Upper lobe of right lung (tissue), 1 donor: ENCODE data around the gene NHLRC4. TPM values are rescaled to one million over a fixed set of nuclear protein-coding genes. Genes with fewer than 3 reads are reported as not detected.
"Not testable (repeated sequence)": the region's sequence is repeated elsewhere in the genome, so short reads cannot be mapped to it uniquely, and the experiment has no call there.

Source experiments
- ATAC-seq: fragments of 200-7000 bp; cut with Tn5 transposase; one replicate; pipeline ENCODE4 v1.9.1; 2020; ENCODE audit warnings: mild to moderate bottlenecking, moderate library complexity
- DNase-seq: peaks from one replicate; pipeline ENCODE4 v3.0.0-alpha.2; 2020
- H3K27ac ChIP-seq: fragments of 200-600 bp; one replicate; pipeline ENCODE4 v1.8.0; 2022
- H3K27me3 ChIP-seq: fragments of 200-600 bp; one replicate; pipeline ENCODE4 v1.8.0; 2022; ENCODE audit warnings: mild to moderate bottlenecking
- H3K36me3 ChIP-seq: fragments of 200-600 bp; one replicate; pipeline ENCODE4 v1.8.0; 2022
- H3K4me1 ChIP-seq: fragments of 200-600 bp; one replicate; pipeline ENCODE4 v1.8.0; 2022
- H3K4me3 ChIP-seq: fragments of 200-600 bp; one replicate; pipeline ENCODE4 v1.8.0; 2022; ENCODE audit warnings: mild to moderate bottlenecking
- H3K9me3 ChIP-seq: fragments of 200-600 bp; one replicate; pipeline ENCODE4 v1.8.0; 2022
- intact Hi-C: fragments of 100-400 bp; cut with DNase I; formaldehyde crosslinking; loops from one replicate; pipeline ENCODE4 v1.11.0; 2022
- total RNA-seq: library from RNA; stranded (reverse); fragmentation: NEBNext Ultra II Directional; extraction: Animal tissue kit (Norgen Biotek cat#: 25700); gene quantifications from one replicate; pipeline ENCODE4 v1.2.1, GENCODE V29; 2021
- TF ChIP-seq, protein P1 (sequence below): fragments of 200-600 bp; IDR thresholded peaks from one replicate; pipeline ENCODE4 v1.8.0; 2022; ENCODE audit warnings: antibody characterized with exemption
- donor health status: DM: no; HTN: yes; CAD: no; lungs with severe emphysema.

Gene NHLRC4
- total RNA-seq, 1 donor from 2014 or later, result 0.98 TPM

DNA sequence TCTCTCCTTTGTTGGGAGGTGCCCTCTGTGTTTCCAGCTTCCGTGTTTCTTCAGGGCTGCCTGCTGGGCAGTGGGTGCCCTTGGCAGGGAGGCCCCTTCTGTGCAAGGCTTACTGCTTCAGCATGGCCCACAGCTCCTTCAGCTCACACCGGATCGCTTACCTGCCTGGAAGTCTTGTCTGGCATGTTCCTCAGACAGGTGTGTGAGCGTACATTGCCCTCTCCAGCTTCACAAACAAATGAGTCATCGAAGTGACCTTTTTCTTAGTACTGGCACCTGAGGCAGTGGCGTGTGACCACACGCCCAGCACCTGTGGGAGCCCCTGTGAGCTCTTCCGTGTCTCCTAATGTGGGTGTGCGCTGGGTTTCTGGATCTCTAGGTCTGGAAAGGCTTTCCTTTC lies 26.6 kb downstream of the NHLRC4 start:
- peak; percentile 5 for ATAC-seq
- Histone ChIP-seq H3K36me3 (no peaks in the 10 kb centered on the region), H3K4me1 (peaks cover 39% of the 10 kb centered on the region), H3K4me3 (no peak overlapping the region), H3K9me3 (no peaks in the 10 kb centered on the region), H3K27ac (peak overlapping the region; percentile 85), H3K27me3 (no peaks in the 10 kb centered on the region)
- TF ChIP-seq, protein P1, sequence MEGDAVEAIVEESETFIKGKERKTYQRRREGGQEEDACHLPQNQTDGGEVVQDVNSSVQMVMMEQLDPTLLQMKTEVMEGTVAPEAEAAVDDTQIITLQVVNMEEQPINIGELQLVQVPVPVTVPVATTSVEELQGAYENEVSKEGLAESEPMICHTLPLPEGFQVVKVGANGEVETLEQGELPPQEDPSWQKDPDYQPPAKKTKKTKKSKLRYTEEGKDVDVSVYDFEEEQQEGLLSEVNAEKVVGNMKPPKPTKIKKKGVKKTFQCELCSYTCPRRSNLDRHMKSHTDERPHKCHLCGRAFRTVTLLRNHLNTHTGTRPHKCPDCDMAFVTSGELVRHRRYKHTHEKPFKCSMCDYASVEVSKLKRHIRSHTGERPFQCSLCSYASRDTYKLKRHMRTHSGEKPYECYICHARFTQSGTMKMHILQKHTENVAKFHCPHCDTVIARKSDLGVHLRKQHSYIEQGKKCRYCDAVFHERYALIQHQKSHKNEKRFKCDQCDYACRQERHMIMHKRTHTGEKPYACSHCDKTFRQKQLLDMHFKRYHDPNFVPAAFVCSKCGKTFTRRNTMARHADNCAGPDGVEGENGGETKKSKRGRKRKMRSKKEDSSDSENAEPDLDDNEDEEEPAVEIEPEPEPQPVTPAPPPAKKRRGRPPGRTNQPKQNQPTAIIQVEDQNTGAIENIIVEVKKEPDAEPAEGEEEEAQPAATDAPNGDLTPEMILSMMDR, result no peak
- intact Hi-C loops, result no loop called here
- DNase-seq, result no peak

DNA sequence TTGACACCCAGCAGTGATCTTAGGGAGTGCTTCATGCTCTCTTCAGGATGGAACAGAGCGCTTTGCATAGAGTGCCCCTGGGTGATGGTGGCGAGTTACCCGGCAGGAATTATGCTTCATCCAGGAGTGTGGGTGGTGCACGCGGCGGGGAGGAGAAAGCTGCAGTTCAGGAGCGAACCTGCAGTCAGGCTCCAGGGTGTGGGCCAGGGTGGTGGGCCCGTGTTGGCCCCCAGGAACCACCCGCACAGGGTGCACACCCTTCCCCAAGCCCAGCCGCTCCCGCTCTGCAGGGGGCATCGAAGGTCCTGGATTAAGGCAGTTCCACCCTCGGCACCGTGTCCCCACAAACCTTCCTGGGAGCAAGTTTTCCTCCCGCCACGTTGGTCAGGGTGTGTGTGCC lies 27.0 kb downstream of the NHLRC4 start:
- Histone ChIP-seq H3K27me3 (no peaks in the 10 kb centered on the region), H3K4me1 (peaks cover 39% of the 10 kb centered on the region), H3K4me3 (no peak overlapping the region), H3K9me3 (no peaks in the 10 kb centered on the region), H3K36me3 (no peaks in the 10 kb centered on the region), H3K27ac (peak overlapping the region; percentile 85)
- TF ChIP-seq, protein P1, result no peak
- no peak for DNase-seq
- ATAC-seq, result no peak
- intact Hi-C loops, result no loop called here

GRCh38 chr16:595094-595528 lies 28.3 kb downstream of the NHLRC4 start:
- ATAC-seq, result no peak
- Histone ChIP-seq H3K4me1 (peaks cover 39% of the 10 kb centered on the region), H3K27me3 (no peaks in the 10 kb centered on the region), H3K4me3 (no peak overlapping the region), H3K27ac (no peak overlapping the region), H3K9me3 (no peaks in the 10 kb centered on the region), H3K36me3 (no peaks in the 10 kb centered on the region)
- DNase-seq, result no peak
- TF ChIP-seq, protein P1, result no peak
- intact Hi-C loops, result no loop called here

GRCh38 chr16:595942-596735 lies 29.3 kb downstream of the NHLRC4 start:
- peaks cover 7% of the 10 kb centered on the region for H3K36me3 ChIP-seq
- DNase-seq (no peak), ATAC-seq (no peak)
- TF ChIP-seq, protein P1, result no peak
- H3K9me3 ChIP-seq, result no peaks in the 10 kb centered on the region
- intact Hi-C loops, result no loop called here
- no peaks in the 10 kb centered on the region for H3K27me3 ChIP-seq
- peaks cover 34% of the 10 kb centered on the region for H3K4me1 ChIP-seq
- H3K27ac ChIP-seq, result no peak overlapping the region
- H3K4me3 ChIP-seq, result no peak overlapping the region

- Histone ChIP-seq H3K27me3 (no peaks in the 10 kb centered on the region), H3K27ac (no peak overlapping the region), H3K9me3 (no peaks in the 10 kb centered on the region), H3K4me1 (peaks cover 29% of the 10 kb centered on the region), H3K36me3 (peaks cover 10% of the 10 kb centered on the region), H3K4me3 (no peak overlapping the region)
- ATAC-seq (no peak), DNase-seq (no peak)
- intact Hi-C loops, result no loop called here
- TF ChIP-seq, protein P1, result no peak
Measured at GRCh38 chr16:596736-597060, 29.9 kb downstream of the NHLRC4 start.

DNA sequence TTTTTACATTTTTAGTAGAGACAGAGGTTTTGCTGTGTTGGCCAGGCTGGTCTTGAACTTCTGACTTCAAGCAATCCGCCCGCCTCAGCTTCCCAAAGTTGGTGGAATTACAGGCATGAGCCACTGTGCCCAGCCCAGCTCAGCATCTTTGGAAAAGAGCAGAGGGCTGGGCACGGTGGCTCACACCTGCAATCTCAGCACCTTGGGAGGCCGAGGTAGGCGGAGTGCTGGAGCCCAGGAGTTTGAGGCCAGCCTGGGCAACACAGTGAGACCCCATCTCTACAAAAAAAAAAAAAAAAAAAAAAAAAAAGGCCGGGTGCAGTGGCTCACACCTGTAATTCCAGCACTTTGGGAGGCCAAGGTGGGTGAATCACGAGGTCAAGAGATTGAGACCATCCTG lies 30.9 kb downstream of the NHLRC4 start:
- intact Hi-C loops, H3K27ac ChIP-seq, ATAC-seq: not testable (repeated sequence)

More for the DNA sequence above, 30.9 kb downstream of the NHLRC4 start:
- not testable (repeated sequence) for DNase-seq, H3K27me3 ChIP-seq, H3K9me3 ChIP-seq, H3K4me3 ChIP-seq
- peaks cover 10% of the 10 kb centered on the region for H3K36me3 ChIP-seq
- H3K4me1 ChIP-seq, result peaks cover 19% of the 10 kb centered on the region
